HK-2 (cell line): ENCODE measurements around the gene IL1RAPL1.
"Not testable (repeated sequence)": the region's sequence is repeated elsewhere in the genome, so short reads cannot be mapped to it uniquely, and the experiment has no call there.

Experiments used
- DNase-seq: peaks from one replicate; pipeline ENCODE4 v3.0.0-alpha.2; 2018; ENCODE audit not compliant: unreplicated experiment

IL1RAPL1 gene

GRCh38 chrX:29269390-29269789 is 682.1 kb downstream of the IL1RAPL1 start:
- DNase-seq = no peak

GRCh38 chrX:29274517-29274916 is 687.3 kb downstream of the IL1RAPL1 start:
- DNase-seq = no peak

- DNase-seq = no peak
Measured at GRCh38 chrX:29275928-29276327, 688.7 kb downstream of the IL1RAPL1 start.

GRCh38 chrX:29281078-29281742 is 694.0 kb downstream of the IL1RAPL1 start:
- DNase-seq = no peak

- DNase-seq = no peak
Measured at GRCh38 chrX:29285664-29286063, 698.4 kb downstream of the IL1RAPL1 start.

GRCh38 chrX:29295987-29296680 is 708.9 kb downstream of the IL1RAPL1 start:
- DNase-seq = no peak

GRCh38 chrX:29297171-29297800 is 710.0 kb downstream of the IL1RAPL1 start:
- no peak for DNase-seq

GRCh38 chrX:29299684-29300083 is 712.4 kb downstream of the IL1RAPL1 start:
- no peak for DNase-seq

GRCh38 chrX:29308726-29309125 is 721.5 kb downstream of the IL1RAPL1 start:
- no peak for DNase-seq

GRCh38 chrX:29315931-29316330 is 728.7 kb downstream of the IL1RAPL1 start:
- DNase-seq = no peak

GRCh38 chrX:29318012-29318411 is 730.8 kb downstream of the IL1RAPL1 start:
- DNase-seq = no peak

GRCh38 chrX:29332429-29332828 is 745.2 kb downstream of the IL1RAPL1 start:
- not testable (repeated sequence) for DNase-seq

GRCh38 chrX:29333091-29333490 is 745.8 kb downstream of the IL1RAPL1 start:
- not testable (repeated sequence) for DNase-seq

- DNase-seq = no peak
Measured at GRCh38 chrX:29348288-29348687, 761.0 kb downstream of the IL1RAPL1 start.

GRCh38 chrX:29359276-29359675 is 772.0 kb downstream of the IL1RAPL1 start:
- DNase-seq = no peak

- DNase-seq = not testable (repeated sequence)
Measured at GRCh38 chrX:29374765-29375164, 787.5 kb downstream of the IL1RAPL1 start.

GRCh38 chrX:29376584-29376983 is 789.3 kb downstream of the IL1RAPL1 start:
- no peak for DNase-seq

GRCh38 chrX:29382811-29383210 is 795.6 kb downstream of the IL1RAPL1 start:
- no peak for DNase-seq

- no peak for DNase-seq
Measured at GRCh38 chrX:29388509-29388908, 801.3 kb downstream of the IL1RAPL1 start.

GRCh38 chrX:29397506-29397905 is 810.3 kb downstream of the IL1RAPL1 start:
- DNase-seq = no peak

- no peak for DNase-seq
Measured at GRCh38 chrX:29407357-29407756, 820.1 kb downstream of the IL1RAPL1 start.

- no peak for DNase-seq
Measured at GRCh38 chrX:29419774-29420553, 832.7 kb downstream of the IL1RAPL1 start.
